ENCODE measurements around the gene ADGRD1.

Gene ADGRD1

DNA sequence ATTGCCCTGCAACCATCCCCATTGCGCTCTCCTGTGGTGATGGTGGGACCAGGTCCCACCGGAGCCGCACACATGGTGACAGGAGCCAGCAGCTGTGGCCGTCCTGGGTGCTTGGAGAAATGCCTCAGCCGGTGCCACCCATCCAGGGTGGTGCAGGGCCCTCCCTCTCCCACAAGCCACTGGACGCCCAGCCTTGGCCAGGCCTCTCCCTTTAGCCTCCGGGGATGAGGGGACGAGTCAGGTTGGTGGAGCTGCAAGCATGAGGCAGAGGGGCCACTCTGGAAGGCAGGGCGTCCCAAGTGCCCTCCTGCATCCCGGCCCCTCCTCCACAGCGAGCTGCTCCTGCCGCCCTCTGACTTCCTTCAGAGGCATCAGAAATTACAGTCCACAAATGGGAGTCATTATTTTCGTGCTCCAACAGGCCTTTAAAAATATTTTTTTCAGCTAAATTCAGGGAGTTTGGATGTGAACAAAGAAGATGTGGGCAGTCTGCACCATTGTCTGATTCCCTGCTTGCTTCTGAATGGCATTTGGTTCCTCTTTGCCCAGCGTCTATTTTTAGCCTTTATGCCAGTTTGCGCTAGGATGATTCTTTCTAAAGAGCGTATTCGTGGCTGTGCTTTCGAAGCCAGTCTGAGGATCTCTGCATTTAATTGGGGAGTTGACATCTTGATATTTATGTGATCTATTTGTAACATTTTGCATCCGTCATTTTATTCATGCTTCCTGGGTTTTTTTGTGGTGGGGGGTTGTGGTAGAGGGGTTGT lies 189.4 kb downstream of the ADGRD1 start:
- no peak for DNase-seq

DNA sequence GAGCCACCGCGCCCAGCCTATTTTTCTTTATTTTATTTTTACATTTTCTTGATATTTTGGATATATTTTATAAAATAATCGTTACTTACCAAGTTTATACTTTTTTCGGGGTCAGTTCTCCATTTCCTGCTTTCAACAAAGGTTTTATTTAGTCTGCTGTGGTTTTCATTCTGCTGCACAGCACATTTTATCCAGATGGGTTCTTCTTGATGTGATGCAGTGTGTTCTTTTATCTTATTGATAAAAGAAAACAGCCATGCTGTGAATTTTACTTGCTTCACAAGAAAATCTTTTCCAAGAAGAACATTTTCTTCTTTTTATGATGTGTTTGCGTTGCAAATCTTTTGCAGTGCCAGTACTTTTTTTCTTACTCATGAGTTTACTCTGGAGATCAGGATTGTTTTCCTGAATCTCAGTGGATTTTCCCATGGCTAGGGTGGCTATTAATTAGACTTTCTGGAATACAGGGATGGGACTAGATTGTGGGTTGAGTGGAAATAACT lies 192.5 kb downstream of the ADGRD1 start:
- no peak for DNase-seq

DNA sequence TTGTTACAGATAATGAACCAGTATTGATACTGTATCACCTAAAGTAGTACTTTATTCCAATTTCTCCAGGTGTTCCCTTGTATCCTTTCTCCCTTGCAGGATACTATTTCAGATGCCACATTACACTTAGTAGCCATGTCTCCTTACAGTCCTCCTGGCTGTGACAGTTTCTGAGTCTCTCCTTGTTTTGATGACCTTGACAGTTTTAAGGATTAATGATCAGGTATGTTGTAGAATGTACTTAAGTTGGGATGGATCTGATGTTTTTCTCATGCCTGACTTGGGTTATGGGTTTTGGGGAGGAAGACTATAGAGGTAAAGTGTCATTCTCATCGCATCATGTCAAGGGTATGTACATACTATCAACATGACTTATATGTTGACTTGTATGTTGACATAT lies 193.6 kb downstream of the ADGRD1 start:
- DNase-seq, result no peak

DNA sequence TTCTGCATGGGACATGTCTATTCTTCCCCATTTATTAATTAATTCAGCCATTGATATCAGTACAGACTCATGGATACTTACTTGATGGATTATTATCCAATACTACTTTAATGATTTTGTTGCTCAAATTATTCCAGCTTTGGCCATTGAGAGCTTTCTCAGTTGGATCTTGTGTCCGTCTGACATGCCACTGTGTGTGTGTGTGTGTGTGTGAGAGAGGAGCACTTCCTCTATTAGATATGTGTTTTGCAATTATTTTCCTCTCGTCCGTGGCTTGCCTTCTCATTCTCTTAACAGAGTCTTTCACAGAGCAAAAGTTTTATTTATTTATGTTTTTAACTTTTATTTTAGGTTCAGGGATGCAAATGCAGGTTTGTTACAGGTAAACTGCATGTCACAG lies 194.2 kb downstream of the ADGRD1 start:
- DNase-seq, result no peak

DNA sequence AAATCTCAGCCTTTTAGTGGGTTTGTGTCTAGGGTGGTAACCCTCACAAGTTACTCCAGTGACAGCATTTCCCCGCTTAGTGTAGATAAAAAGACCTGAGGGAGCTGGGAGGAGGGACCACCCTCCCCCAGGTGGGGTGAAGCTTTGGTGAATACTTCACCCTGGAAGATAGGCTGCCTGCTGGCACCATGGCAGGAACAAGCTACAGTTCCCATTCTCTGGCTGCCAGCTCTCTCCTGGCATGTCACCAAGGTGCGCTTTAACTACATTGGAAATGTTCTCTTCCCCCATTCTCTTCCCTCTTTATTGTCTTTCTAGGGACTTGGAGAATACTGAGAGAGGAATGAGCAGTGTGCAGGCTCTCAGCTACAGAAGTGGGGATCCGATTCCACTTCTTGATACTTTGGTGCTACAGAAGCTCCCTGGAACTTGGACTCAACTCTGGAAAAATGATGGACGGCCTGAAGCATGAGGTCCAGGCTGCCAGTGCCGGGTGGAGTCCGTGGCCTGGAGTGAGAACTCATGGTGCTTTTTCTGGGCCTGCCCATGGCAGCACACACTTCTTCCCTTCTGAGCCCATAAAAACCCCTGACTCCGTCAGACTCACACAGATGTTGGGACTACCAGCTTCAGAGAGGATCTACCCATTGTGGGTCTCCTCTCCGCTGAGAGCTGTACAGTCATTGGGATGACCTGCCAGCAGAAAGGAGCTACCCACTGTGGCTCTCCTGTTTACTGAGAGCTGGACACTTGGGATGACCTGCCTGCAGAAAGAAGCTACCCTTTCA lies 198.0 kb downstream of the ADGRD1 start:
- DNase-seq, result no peak

DNA sequence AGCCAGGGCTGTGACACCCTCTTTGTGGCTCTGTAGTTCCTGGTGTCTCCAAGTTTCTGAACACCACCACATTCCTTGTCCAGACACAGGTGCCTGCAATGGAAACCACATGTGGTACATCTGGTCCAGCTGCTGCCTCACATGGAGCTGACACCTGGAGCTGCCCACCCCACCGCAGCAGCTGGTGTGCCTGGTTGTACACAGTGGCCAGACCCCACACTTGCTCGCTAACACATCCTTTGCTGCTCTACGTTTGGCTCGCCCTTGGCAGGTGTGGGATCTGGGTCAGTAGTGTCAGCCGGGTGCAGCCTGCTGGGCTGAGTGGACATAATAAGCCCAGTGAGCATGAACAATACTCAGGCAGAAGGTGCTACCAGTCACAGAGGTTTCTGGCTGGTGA lies 198.9 kb downstream of the ADGRD1 start:
- no peak for DNase-seq

DNA sequence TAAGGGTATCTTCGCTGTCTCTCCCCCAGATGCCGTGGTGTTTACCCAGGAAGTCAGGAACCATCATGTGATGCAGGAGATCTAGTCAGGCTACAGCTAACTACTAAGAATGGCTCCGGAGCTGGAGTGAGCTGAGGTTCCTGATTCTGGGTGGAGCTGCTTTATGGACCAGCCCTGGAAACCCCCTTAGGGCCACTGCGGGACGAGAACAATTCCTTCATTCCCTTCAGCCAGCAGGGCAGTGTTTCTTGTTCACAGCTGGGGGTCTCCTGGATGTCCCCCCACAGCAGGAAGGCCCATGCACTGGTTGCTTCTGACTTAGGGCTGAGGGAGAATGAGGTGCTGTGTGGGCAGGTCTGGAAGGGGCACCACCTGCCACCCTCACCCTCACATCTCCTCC lies 199.3 kb downstream of the ADGRD1 start:
- no peak for DNase-seq

DNA sequence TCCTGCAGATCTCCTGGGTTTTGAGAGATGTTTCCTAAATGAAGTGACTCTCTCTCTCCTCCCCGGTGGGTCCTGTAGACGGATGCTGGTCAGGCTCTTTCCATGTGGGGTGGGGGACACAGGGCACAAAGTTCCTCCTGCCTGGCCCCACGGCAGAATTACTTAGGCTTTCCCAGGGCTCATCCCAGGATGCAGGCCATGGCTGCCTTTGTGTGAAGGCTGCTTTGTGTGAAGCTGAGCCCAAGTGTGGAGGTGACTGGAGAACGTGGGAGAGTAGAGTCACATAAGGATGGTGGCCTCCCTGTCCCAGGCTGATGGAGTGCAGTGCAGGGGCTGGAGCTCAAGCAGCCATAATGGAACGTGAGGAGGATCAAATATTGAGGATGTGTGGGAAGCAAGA lies 200.2 kb downstream of the ADGRD1 start:
- no peak for DNase-seq

DNA sequence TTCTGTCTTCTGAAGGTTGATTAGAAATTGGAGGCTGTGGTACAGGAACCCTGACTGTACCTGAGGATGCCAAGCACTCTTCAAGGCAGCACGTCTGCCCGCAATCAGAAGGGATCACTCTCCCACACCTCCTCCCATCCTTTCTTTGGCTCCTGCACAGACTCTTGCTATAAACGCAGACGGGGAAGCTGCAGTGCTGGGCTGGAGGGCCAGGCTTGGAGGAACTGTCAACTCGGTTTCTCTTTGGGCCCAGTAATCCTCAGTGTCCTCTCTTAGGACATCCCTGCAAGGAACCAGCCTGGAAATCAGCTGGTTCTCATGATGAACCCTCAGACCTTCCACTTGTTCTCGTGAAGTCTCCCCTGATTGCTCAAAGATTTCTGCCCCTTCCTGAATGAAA lies 201.4 kb downstream of the ADGRD1 start:
- DNase-seq, result no peak

DNA sequence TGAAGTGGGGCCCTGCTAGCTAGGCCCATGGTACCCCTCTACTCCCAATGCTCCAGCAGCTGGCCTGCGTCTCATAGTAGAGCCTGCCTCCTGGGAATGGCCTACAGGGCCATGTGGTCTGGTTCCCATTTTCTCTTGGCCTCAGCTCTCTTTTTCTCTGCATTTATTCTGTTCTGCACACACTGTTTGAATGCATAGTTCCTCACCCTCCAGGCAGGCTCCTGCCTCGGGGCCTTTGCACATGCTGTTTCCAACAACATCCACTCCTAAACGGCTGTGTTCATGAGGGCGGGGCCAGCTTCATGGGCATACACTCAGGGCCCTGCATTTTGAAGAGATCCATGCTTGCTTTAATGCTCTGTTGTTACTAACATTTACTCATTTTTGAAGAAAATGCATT lies 204.0 kb downstream of the ADGRD1 start:
- no peak for DNase-seq

DNA sequence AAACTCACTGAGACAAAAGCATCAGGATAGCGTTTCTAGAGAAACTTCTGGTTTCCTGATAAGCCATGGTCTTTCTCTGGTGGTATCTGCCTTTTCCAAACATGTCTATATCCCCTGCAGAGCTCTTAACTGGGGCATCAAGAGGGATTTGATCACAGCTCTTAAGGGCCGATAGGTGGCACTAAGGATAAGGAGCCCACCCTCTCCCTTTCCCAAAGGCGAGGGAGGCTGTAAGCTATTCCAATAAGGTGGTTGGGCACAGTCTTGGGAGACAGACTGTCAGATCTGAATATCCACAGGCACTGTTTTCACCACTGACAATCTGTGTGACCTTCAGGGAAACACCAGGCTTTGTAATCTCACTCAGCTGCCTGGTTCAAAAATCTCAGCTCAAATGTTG lies 206.0 kb downstream of the ADGRD1 start:
- DNase-seq, result no peak

DNA sequence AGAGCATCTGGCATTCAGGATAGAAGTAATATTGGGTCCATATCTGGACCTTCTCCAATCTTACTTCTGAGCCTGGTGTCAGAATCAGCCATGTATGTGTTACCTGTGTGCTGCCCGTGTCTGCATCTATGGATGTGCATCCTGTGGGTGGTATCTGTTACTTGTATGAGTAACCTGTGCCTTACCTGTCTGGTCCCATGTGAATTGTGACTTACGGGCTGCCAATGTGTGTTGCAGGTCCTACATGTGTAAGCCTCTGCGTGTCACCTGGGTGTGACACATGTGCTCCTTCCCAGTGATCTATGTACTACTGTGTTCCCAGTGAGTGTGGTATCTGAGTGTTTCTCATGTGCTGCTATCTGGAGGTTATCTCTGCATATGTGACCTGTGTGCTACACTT lies 208.4 kb downstream of the ADGRD1 start:
- DNase-seq, result no peak

DNA sequence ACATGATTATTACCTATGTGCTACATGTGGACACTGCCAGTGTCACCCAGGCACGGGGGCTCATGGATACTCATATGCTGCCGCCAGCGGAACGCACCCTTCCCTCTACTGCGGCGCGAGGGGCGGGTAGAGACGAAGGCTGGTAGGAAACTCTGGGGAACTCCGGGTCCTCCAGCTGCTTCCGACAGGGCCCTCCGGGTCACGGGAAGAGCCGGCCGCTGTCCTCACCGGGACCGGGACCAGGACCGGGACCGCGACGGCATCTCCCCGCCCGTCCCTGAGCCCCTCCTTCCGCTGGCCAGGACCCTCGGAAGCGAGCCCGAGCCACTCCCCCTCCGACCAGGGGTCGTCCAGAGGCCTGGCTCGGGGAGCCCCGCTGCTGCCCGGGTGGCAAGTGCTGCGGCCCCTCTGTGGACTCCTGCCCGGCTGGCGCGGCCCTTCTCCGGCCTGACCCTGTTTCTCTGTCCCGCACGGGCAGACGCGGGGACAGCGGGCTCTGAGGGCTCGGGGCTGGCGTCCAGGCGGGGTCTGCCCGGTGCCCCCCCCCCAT lies 209.6 kb downstream of the ADGRD1 start:
- no peak for DNase-seq

DNA sequence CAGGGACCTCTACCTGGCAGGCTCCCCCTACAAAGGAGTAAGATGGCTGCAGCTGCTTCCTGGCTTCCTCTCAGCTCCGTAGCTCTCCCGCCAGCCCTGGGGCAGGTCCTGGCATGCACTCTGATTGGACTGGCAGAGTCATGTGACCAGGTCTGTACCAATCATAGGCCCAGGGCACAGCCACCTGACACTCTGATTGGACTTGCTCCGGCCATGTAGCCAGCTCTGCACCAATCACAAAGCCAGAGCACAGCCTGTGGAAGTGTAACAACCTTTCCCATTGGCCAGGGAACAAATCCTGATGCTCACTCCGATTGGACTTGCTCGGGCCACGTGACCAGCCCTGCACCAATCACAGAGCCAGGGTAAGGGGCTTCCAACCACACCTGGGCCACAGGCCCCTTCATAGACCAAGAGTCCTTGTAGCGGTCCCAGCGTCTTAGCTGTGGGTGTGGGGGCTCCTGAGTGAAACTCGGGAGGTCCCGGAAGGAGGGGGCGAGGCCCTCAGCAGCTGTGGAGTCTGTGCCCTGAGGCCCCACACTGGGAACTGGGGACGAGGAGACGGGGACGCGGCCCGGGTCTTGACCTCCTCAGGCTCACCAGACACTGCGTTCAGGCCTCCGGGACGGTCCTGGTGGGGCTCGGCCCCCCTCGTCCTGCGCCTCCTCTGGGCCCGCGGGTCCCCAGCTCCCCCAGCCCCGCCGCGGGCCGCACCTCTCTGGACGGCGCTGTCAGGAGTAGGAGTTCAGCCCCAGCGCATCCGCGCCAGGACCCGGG lies 210.6 kb downstream of the ADGRD1 start:
- DNase-seq, result no peak

DNA sequence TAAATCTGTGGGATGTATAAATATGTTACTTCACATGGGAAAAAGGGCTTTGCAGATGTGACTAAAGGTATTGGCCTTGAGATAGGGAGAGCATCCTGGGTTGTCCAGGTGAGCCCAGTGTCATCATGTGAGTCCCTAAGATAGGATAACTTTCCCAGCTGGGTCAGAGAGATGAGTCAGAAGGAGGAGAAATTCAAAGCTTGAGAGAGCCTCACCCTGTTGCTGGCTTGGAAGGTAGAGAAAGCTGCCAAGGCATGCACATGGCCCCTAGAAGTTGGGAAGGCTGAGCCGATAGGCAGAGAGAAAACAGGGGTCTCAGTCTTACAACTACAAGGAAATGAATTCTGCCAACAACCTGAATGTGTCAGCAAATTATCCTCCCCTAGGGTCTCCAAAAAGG lies 213.0 kb downstream of the ADGRD1 start:
- no peak for DNase-seq

DNA sequence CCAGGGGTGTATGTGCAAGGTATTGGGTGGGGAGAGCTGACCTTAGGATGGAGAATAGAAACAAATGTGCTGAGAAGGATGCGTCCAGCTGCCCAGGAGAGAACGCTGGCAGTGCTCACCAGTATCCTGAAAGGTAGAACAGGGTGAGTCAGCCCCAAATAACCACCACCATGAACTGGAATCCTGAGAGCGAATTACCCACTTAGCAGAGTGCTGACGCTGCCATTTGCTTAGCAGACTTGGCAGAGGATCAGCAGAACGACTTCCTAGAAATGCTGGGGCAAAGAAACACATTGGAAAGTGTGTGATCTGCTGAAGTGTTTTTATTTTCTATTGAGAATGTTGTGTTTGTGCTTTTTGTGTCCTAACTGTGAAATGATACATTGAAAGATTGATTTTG lies 213.6 kb downstream of the ADGRD1 start:
- DNase-seq, result no peak

DNA sequence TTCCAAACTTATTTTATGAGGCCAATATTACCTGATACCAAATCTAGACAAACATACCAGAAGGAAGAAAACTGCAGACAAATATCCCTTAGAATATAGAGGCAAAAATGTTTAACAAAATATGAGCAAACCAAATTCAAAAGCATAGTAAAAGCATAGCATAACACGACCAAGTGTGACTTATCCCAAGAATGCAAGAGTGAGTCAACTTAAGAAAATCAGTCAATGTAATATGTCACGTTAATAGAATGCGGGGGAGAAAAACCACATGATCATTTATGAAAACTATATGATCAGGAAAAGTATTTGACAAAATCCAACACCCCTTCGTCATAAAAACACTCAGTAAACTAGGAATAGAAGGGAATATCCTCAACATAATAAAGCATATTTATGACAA lies 217.3 kb downstream of the ADGRD1 start:
- no peak for DNase-seq

DNA sequence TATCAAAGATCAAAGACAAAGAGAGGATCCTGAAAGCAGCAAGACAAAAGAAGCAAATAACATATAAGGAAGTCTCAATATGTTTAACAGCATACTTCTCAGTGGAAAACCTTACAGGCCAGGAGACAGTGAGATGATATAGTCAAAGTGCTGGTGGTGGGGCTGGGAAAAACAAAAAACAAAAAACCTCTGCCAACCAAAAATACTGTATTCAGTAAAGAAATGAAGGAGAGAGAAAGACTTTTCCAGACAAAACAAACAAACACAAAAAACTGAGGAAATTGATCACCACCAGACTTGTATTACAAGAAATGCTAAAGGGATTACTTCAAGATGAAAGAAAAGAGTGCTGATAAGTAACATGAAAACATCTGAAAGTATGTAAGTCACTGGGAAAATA lies 221.2 kb downstream of the ADGRD1 start:
- no peak for DNase-seq

DNA sequence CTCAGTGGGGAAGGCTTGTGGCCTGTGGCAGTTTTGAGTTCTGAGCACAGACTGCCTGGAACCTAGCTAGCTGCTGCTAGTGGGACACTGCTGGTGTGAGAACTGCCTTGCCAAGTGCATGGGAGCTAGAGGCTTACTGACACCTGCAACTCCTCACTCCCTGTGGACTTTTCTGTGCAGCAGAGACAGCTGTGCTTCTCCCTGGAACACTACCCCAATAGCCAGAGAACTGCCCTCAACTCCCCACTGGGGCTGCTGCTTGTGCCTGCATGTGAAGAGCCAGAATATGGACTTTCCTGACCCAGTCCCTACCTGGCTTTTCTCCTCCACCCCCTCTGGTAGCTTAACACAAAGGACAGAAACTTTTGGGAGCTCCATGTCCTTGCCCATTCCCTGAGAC lies 222.6 kb downstream of the ADGRD1 start:
- no peak for DNase-seq

DNA sequence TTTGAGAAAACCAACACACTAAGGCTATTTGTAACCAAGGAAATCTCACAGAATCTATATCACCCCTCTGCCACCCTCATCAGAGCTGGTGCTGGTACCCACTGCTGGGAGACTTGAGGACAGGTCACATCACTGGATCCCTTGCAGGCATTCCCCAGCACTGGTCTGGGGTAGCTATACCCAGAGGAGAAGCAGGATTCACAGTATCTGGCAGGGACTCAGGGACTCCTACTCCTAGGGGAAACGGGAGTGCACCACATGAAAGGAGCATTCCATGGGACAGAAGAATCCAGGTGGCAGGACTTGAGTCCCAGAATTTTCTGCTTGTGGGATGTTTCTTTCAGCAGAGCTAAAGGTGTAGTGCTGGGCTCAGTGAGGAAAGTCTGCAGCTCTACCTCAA lies 223.2 kb downstream of the ADGRD1 start:
- DNase-seq, result no peak

DNA sequence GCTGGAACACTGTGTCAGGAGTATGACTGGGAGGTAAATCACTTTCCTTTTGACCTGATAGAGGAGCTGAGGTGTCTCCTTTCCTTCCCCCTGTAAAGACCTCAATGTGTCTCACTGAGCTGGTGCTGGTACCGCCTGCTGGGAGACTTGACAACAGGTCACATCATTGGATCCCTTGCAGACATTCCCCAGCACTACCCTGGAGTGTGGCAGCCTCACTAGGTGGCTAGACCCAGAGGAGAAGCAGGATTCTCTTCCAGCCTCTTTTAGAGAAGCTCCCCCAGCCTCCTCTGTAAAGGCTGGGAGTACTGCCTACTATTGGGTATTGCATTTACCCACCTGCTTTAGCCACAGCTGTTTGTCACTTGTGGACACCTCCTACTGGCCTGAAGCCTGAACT lies 223.9 kb downstream of the ADGRD1 start:
- no peak for DNase-seq

DNA sequence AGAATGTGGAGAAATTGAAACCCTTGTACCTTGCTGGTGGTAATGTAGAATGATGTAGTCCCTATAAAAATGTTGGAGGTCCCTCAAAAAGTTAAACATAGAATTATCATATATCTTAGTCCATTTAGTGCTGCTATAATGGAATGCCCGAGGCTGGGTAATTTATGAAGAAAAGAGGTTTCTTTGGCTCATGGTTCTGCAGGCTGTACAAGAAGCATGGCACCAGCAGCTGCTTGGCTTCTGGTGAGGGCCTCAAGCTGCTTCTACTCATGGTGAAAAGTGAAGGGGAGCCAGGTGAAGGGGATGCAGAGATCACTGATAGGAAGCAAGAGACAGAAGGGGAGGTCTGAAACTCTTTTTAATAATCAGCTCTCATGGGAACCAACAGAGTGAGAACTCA lies 233.9 kb downstream of the ADGRD1 start:
- DNase-seq, result no peak
